ENCODE measurements around the gene DCDC2C. TPM values are rescaled to one million over a fixed set of nuclear protein-coding genes. Genes with fewer than 3 reads are reported as not detected.
A peak's percentile ranks its signal among the peaks of the same experiment; 100 is the strongest.

Gene DCDC2C
- total and polyA plus RNA-seq, 9 of the 15 experiments (the other 6 are each of a cell fraction or from before 2014, with no cell fraction given), result not detected

DNA sequence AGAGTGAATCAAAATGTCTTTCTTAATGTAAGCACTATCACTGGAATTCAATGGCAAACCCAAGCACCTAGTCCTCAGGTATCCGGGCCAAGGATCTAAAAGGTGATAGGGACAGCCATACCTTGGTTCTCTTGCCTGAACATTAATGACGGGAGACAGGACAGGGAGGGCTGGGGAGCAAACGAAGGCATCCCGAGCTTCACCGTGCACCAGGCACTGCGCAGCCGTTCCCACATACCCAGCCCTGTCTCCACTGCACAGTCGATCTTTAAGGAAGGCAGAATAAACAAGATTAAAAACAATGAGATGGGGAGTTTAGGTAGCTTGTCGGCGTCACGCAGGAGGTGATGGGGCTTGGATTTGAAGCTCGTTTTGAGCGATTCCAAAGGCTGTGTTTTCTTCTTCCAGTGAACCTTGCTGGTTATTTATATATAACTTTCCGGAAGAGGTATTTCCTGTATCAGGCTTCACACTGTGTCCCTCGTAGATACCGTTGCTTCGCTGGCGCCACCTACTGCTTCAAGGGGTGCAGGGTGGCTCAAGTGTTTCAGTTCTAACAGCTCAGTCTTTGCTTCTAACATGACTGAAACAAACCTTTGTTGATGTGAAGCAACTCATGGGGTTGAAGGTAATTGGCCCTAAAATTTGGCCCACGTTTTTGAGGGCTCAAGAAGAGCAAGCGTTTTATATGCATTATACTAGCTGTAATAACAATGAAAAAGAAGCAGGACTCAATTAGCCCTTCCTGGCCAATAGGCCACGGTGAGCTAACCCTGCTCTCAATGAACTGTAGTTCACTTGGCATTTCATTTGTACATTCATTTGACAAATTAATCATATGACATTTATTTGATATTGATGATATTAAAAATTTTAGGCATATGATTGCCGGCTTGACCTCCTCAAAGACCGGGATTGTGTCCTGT lies 77.4 kb downstream of the DCDC2C start (continued):
- TF ChIP-seq, protein P1, sequence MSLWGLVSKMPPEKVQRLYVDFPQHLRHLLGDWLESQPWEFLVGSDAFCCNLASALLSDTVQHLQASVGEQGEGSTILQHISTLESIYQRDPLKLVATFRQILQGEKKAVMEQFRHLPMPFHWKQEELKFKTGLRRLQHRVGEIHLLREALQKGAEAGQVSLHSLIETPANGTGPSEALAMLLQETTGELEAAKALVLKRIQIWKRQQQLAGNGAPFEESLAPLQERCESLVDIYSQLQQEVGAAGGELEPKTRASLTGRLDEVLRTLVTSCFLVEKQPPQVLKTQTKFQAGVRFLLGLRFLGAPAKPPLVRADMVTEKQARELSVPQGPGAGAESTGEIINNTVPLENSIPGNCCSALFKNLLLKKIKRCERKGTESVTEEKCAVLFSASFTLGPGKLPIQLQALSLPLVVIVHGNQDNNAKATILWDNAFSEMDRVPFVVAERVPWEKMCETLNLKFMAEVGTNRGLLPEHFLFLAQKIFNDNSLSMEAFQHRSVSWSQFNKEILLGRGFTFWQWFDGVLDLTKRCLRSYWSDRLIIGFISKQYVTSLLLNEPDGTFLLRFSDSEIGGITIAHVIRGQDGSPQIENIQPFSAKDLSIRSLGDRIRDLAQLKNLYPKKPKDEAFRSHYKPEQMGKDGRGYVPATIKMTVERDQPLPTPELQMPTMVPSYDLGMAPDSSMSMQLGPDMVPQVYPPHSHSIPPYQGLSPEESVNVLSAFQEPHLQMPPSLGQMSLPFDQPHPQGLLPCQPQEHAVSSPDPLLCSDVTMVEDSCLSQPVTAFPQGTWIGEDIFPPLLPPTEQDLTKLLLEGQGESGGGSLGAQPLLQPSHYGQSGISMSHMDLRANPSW (CRISPR knock-in tag; IDR thresholded peaks at IDR 0.05), result no peak
- TF ChIP-seq ETS2 (tag; IDR thresholded peaks at IDR 0.05; ENCODE audit: borderline replicate concordance, poor library complexity, severe bottlenecking) (no peak), SPI1 (IDR thresholded peaks at IDR 0.05; ENCODE audit: borderline replicate concordance, low read depth, low read length) (no peak), KDM5B (IDR thresholded peaks at IDR 0.05; ENCODE audit: insufficient replicate concordance, low read depth, low read length) (no peak), PYGO2 (tag; IDR thresholded peaks at IDR 0.05) (no peak), HDAC8 (tag; IDR thresholded peaks at IDR 0.05) (no peak), ZNF174 (CRISPR knock-in tag; IDR thresholded peaks at IDR 0.05) (no peak), CCAR2 (IDR thresholded peaks at IDR 0.05; ENCODE audit: low read depth, low read length) (no peak), RFX1 (IDR thresholded peaks at IDR 0.05) (0 out of 2 replicates have a peak, but pooled peaks have one; percentile 21), ELF1 (tag; IDR thresholded peaks at IDR 0.05) (peak; percentile 74), ZNF764 (CRISPR knock-in tag; IDR thresholded peaks at IDR 0.05; ENCODE audit: low read depth) (no peak), HNRNPK (IDR thresholded peaks at IDR 0.05; ENCODE audit: low read depth, low read length, poor library complexity, severe bottlenecking) (no peak)
- TF ChIP-seq, protein P2, sequence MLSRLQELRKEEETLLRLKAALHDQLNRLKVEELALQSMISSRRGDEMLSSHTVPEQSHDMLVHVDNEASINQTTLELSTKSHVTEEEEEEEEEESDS (CRISPR knock-in tag; IDR thresholded peaks at IDR 0.05), result no peak
- TF ChIP-seq, protein P3, sequence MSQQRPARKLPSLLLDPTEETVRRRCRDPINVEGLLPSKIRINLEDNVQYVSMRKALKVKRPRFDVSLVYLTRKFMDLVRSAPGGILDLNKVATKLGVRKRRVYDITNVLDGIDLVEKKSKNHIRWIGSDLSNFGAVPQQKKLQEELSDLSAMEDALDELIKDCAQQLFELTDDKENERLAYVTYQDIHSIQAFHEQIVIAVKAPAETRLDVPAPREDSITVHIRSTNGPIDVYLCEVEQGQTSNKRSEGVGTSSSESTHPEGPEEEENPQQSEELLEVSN (IDR thresholded peaks at IDR 0.05; ENCODE audit: borderline replicate concordance in 1 of 2, extremely low read depth in 1 of 2, insufficient read depth in 1 of 2, insufficient read length in 1 of 2, low read depth in 1 of 2, low read length in 1 of 2, poor library complexity in 1 of 2, severe bottlenecking in 1 of 2), result no peak
- TF ChIP-seq, protein P4, sequence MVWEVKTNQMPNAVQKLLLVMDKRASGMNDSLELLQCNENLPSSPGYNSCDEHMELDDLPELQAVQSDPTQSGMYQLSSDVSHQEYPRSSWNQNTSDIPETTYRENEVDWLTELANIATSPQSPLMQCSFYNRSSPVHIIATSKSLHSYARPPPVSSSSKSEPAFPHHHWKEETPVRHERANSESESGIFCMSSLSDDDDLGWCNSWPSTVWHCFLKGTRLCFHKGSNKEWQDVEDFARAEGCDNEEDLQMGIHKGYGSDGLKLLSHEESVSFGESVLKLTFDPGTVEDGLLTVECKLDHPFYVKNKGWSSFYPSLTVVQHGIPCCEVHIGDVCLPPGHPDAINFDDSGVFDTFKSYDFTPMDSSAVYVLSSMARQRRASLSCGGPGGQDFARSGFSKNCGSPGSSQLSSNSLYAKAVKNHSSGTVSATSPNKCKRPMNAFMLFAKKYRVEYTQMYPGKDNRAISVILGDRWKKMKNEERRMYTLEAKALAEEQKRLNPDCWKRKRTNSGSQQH (CRISPR knock-in tag; IDR thresholded peaks at IDR 0.05), result no peak
